Lower leg skin (tissue), 3 donors: Measurements from ENCODE around the gene EXOC5.

Experiments used
- POLR2A ChIP-seq, 2 donors: fragments of 450-650 bp; IDR thresholded peaks; one replicate each; pipeline ENCODE4 v1.6.1; 2016 to 2017; ENCODE audit warnings: antibody characterized with exemption in 2 of 2, mild to moderate bottlenecking in 1 of 2, moderate library complexity in 1 of 2
- TF ChIP-seq, protein P1 (sequence below), 3 donors: fragments of 450-650 bp; IDR thresholded peaks; one replicate each; pipeline ENCODE4 v1.5.1; 2016; ENCODE audit warnings: antibody characterized with exemption in 3 of 3, mild to moderate bottlenecking in 3 of 3, moderate library complexity in 2 of 3

DNA sequence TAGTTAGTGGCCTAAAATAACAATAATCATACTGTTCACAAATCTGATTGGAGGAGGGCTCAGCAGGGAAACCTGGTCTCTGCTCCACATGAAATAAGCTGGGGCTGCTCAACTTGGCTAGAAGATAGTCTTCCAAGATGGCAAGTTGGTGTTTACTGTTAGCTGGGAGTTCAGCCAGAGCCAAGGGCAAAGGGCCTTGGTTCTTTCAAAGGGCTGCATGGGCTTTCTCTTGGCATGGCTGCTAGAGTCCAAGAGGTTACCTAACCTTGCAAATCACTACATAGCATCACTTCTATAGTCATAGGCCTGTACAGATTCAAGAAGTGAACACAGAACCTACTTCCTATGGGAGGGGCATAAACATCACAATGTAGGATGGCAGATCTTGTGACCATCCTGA, 7.1 kb downstream of the EXOC5 start:
- no peak for TF ChIP-seq POLR2A (IDR thresholded peaks at IDR 0.05)
- TF ChIP-seq, protein P1, sequence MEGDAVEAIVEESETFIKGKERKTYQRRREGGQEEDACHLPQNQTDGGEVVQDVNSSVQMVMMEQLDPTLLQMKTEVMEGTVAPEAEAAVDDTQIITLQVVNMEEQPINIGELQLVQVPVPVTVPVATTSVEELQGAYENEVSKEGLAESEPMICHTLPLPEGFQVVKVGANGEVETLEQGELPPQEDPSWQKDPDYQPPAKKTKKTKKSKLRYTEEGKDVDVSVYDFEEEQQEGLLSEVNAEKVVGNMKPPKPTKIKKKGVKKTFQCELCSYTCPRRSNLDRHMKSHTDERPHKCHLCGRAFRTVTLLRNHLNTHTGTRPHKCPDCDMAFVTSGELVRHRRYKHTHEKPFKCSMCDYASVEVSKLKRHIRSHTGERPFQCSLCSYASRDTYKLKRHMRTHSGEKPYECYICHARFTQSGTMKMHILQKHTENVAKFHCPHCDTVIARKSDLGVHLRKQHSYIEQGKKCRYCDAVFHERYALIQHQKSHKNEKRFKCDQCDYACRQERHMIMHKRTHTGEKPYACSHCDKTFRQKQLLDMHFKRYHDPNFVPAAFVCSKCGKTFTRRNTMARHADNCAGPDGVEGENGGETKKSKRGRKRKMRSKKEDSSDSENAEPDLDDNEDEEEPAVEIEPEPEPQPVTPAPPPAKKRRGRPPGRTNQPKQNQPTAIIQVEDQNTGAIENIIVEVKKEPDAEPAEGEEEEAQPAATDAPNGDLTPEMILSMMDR (IDR thresholded peaks at IDR 0.05): no peak
